ENCODE results near the gene PUSL1. TPM values are rescaled to one million over a fixed set of nuclear protein-coding genes. Genes with fewer than 3 reads are reported as not detected.

The PUSL1 gene
- total and polyA plus RNA-seq, 2 of the 13 experiments (the other 11 are each of a cell fraction or from before 2014, with no cell fraction given) = 8.3 to 22.2 TPM

- TF ChIP-seq STAT6 (CRISPR knock-in tag; IDR thresholded peaks at IDR 0.05; ENCODE audit: borderline replicate concordance) = no peak
- TF ChIP-seq ZNF530 (CRISPR knock-in tag; IDR thresholded peaks at IDR 0.05; ENCODE audit: low read depth) = 0 out of 2 replicates have a peak, but pooled peaks have one; percentile 33
- TF ChIP-seq YEATS4 (CRISPR knock-in tag; IDR thresholded peaks at IDR 0.05; ENCODE audit: borderline replicate concordance) = peak; percentile 69; the same call in 1 of the 2 replicates
- no peak for TF ChIP-seq BCLAF1 (IDR thresholded peaks at IDR 0.05)
- no peak for TF ChIP-seq ATF1 (CRISPR knock-in tag; IDR thresholded peaks at IDR 0.05)
- 0 out of 2 replicates have a peak, but pooled peaks have one; percentile 63 for TF ChIP-seq ZNF576 (CRISPR knock-in tag; IDR thresholded peaks at IDR 0.05)
- peak; percentile 50; the same call in 1 of the 2 replicates for TF ChIP-seq PHF20 (CRISPR knock-in tag; IDR thresholded peaks at IDR 0.05)
- peak; percentile 56 for TF ChIP-seq PITX1 (CRISPR knock-in tag; IDR thresholded peaks at IDR 0.05)
- TF ChIP-seq HNRNPL (IDR thresholded peaks at IDR 0.05; ENCODE audit: low read depth, low read length) = peak; percentile 71; the same call in 1 of the 2 replicates
- TF ChIP-seq SP4 (CRISPR knock-in tag; IDR thresholded peaks at IDR 0.05) = peak; percentile 73
- TF ChIP-seq ZNF160 (CRISPR knock-in tag; IDR thresholded peaks at IDR 0.05) = 0 out of 2 replicates have a peak, but pooled peaks have one; percentile 14
- TF ChIP-seq PPARG (CRISPR knock-in tag; conservative IDR thresholded peaks at IDR 0.05) = 0 out of 2 replicates have a peak, but pooled peaks have one; percentile 11
- no peak; the same call in 1 of the 2 replicates for TF ChIP-seq ZNF792 (CRISPR knock-in tag; IDR thresholded peaks at IDR 0.05)
- 0 out of 2 replicates have a peak, but pooled peaks have one; percentile 43 for TF ChIP-seq AHDC1 (CRISPR knock-in tag; IDR thresholded peaks at IDR 0.05; ENCODE audit: borderline replicate concordance)
- no peak for TF ChIP-seq NONO (IDR thresholded peaks at IDR 0.05)
- peak; percentile 13; the same call in 1 of the 2 replicates for TF ChIP-seq NONO (CRISPR knock-in tag; conservative IDR thresholded peaks at IDR 0.05)
These were observed 16.3 kb downstream of the PUSL1 start, which contains the start of the genes CPTP and INTS11 (continued) for GRCh38 chr1:1324524-1325287.

Data from HepG2 (cell line).